HepG2 (cell line): ENCODE results near the gene PNP. TPM values are rescaled to one million over a fixed set of nuclear protein-coding genes. Genes with fewer than 3 reads are reported as not detected.

Experiments used
- E2F1 ChIP-seq: sonication (generic); formaldehyde crosslinking; IDR thresholded peaks from 2 replicates; pipeline ENCODE4 v1.5.0; 2020; ENCODE audit warnings: missing genetic modification reagents
- GABPB1 ChIP-seq: IDR thresholded peaks from 2 replicates; pipeline ENCODE4 v1.6.1; 2016; ENCODE audit warnings: mild to moderate bottlenecking, missing genetic modification reagents, moderate library complexity, missing compliant biosample characterization
- NFRKB ChIP-seq: fragments of 450-650 bp; IDR thresholded peaks from 2 replicates; pipeline ENCODE4 v1.6.1; 2017
- PTBP1 ChIP-seq: fragments of 200-400 bp; formaldehyde crosslinking; IDR thresholded peaks from 2 replicates; pipeline ENCODE4 v1.6.1; 2018; ENCODE audit warnings: low read length, low read depth; ENCODE audit not compliant: poor library complexity, severe bottlenecking
- ZNF232 ChIP-seq: sonication (generic); formaldehyde crosslinking; IDR thresholded peaks from 2 replicates; pipeline ENCODE4 v1.4.0; 2020; ENCODE audit warnings: missing genetic modification reagents, borderline replicate concordance
- ZNF501 ChIP-seq: sonication (generic); formaldehyde crosslinking; IDR thresholded peaks from 2 replicates; pipeline ENCODE4 v1.5.1; 2020; ENCODE audit warnings: mild to moderate bottlenecking, moderate library complexity, missing genetic modification reagents
- ZNF687 ChIP-seq: sonication (generic); formaldehyde crosslinking; IDR thresholded peaks from 2 replicates; pipeline ENCODE4 v1.5.1; 2020; ENCODE audit warnings: mild to moderate bottlenecking, missing genetic modification reagents, moderate library complexity
- polyA plus RNA-seq, 8 experiments: library from polyadenylated mRNA; depleted of rRNA in 3 of 8; stranded (reverse) in 7 of 8; unstranded in 1 of 8; fragments of >200 nt; fragmentation: Illumina TruSeq in 4 of 8; extraction: Trizol in 4 of 8; gene quantifications; 2 replicates each; pipeline versions ENCODE4 v1.2.1 to v1.2.3, GENCODE V29; 2011 to 2016; ENCODE audit warnings: low read depth in 4 of 8, missing spikeins in 1 of 8, mixed read lengths in 1 of 8; ENCODE audit not compliant: insufficient read depth in 1 of 8
- total RNA-seq, 5 experiments: library from RNA; depleted of rRNA; stranded (reverse); fragments of >200 nt; fragmentation: Illumina TruSeq; extraction: Trizol; gene quantifications; 2 replicates each; pipeline ENCODE4 v1.2.3, GENCODE V29; 2016; ENCODE audit warnings: low read depth in 1 of 5
- TF ChIP-seq, protein P1 (sequence below): sonication (generic); formaldehyde crosslinking; IDR thresholded peaks from 2 replicates; pipeline ENCODE4 v1.4.0; 2020; ENCODE audit warnings: missing genetic modification reagents, mild to moderate bottlenecking, borderline replicate concordance
- TF ChIP-seq, protein P2 (sequence below): sonication (generic); formaldehyde crosslinking; IDR thresholded peaks from 2 replicates; pipeline ENCODE4 v1.4.0; 2020; ENCODE audit warnings: mild to moderate bottlenecking, missing genetic modification reagents

The PNP gene
- total and polyA plus RNA-seq, 2 of the 13 experiments (the other 11 are each of a cell fraction or from before 2014, with no cell fraction given), result 45.4 to 74.8 TPM

DNA sequence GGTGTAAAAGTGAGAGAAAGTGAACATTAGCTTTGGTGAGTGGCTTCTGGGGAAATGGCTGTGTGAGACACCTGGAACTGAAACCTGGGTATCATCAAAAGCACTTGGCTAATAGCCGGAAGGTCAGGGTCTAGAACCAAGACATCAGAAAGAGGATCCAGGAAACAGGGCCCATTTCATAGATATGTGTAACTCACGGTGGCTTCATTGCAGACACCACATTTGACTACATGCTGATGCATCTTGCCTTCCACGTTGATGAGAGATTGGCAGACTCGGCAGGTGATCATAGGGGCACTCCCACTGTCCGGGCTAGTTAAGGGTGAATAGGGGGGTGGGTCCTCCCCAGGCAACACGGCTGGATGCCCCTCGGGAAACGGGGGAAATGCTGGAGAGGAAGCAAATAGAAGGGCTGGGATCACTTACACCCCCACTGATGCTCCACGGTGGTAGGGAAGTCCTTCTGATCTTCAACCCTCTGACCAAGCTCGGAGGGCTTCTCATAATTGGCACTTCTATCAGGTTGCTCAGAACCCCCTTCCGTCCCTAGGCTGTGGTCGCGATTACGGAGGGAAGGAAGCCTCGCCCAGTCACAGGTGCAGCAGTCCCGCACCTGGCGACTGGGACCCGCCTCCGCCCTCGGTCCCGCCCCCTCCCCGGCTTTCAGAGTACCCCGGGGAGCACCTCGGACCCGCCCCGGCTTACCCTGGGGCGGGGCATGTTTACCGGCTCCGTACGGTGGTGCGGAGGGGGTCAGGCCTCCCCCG is 8.6 kb upstream of the PNP start (continued):
- no peak for TF ChIP-seq ZNF687 (CRISPR knock-in tag)
- no peak for TF ChIP-seq E2F1 (CRISPR knock-in tag)
- no peak for TF ChIP-seq NFRKB
- TF ChIP-seq ZNF232 (CRISPR knock-in tag), result peak; percentile 76; the same call in 1 of the 2 replicates
- TF ChIP-seq ZNF501, result no peak; the same call in 1 of the 2 replicates
- TF ChIP-seq, protein P1, sequence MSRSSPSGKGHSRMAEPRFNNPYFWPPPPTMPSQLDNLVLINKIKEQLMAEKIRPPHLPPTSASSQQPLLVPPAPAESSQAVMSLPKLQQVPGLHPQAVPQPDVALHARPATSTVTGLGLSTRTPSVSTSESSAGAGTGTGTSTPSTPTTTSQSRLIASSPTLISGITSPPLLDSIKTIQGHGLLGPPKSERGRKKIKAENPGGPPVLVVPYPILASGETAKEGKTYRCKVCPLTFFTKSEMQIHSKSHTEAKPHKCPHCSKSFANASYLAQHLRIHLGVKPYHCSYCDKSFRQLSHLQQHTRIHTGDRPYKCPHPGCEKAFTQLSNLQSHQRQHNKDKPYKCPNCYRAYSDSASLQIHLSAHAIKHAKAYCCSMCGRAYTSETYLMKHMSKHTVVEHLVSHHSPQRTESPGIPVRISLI (CRISPR knock-in tag), result no peak
- TF ChIP-seq, protein P2, sequence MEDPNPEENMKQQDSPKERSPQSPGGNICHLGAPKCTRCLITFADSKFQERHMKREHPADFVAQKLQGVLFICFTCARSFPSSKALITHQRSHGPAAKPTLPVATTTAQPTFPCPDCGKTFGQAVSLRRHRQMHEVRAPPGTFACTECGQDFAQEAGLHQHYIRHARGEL (CRISPR knock-in tag), result no peak
- no peak for TF ChIP-seq GABPB1 (CRISPR knock-in tag)
- no peak for TF ChIP-seq PTBP1
